GM06990 (cell line): ENCODE results near the gene CA4.

ENCODE experiments used
- DNase-seq: peaks from one replicate; pipeline ENCODE4 v3.0.0-alpha.2; 2011; ENCODE audit not compliant: insufficient read length; ENCODE audit errors: extremely low read depth
- H3K27me3 ChIP-seq: replicated peaks from 2 replicates; pipeline ENCODE4 v1.6.0; 2011; ENCODE audit warnings: low read length; ENCODE audit not compliant: control insufficient read depth, insufficient read depth
- H3K36me3 ChIP-seq: 2 replicates; pipeline ENCODE4 v1.5.1; 2011; ENCODE audit warnings: low read length; ENCODE audit not compliant: control insufficient read depth, insufficient read depth
- H3K4me3 ChIP-seq: replicated peaks from 2 replicates; pipeline ENCODE4 v1.5.1; 2011; ENCODE audit warnings: low read depth, mild to moderate bottlenecking, control low read depth, low read length
- TF ChIP-seq, protein P1 (sequence below): IDR thresholded peaks from 2 replicates; pipeline ENCODE4 v1.5.1; 2011; ENCODE audit warnings: low read length, control low read depth, mild to moderate bottlenecking, inconsistent platforms; ENCODE audit not compliant: insufficient read depth, poor library complexity, severe bottlenecking

CA4 gene

GRCh38 chr17:60148373-60148772 is 1.4 kb upstream of the CA4 start:
- TF ChIP-seq, protein P1, sequence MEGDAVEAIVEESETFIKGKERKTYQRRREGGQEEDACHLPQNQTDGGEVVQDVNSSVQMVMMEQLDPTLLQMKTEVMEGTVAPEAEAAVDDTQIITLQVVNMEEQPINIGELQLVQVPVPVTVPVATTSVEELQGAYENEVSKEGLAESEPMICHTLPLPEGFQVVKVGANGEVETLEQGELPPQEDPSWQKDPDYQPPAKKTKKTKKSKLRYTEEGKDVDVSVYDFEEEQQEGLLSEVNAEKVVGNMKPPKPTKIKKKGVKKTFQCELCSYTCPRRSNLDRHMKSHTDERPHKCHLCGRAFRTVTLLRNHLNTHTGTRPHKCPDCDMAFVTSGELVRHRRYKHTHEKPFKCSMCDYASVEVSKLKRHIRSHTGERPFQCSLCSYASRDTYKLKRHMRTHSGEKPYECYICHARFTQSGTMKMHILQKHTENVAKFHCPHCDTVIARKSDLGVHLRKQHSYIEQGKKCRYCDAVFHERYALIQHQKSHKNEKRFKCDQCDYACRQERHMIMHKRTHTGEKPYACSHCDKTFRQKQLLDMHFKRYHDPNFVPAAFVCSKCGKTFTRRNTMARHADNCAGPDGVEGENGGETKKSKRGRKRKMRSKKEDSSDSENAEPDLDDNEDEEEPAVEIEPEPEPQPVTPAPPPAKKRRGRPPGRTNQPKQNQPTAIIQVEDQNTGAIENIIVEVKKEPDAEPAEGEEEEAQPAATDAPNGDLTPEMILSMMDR = no peak
- no peaks in the 10 kb centered on the region for H3K36me3 ChIP-seq
- no peak for DNase-seq
- H3K4me3 ChIP-seq = no peak overlapping the region
- H3K27me3 ChIP-seq = no peaks in the 10 kb centered on the region; the same call in none of the 2 replicates

- no peak for DNase-seq
- H3K27me3 ChIP-seq = no peaks in the 10 kb centered on the region; the same call in none of the 2 replicates
- H3K36me3 ChIP-seq = no peaks in the 10 kb centered on the region
- no peak overlapping the region for H3K4me3 ChIP-seq
- TF ChIP-seq, protein P1 = no peak
These were observed 1.6 kb downstream of the CA4 start for GRCh38 chr17:60151355-60151754.

DNA sequence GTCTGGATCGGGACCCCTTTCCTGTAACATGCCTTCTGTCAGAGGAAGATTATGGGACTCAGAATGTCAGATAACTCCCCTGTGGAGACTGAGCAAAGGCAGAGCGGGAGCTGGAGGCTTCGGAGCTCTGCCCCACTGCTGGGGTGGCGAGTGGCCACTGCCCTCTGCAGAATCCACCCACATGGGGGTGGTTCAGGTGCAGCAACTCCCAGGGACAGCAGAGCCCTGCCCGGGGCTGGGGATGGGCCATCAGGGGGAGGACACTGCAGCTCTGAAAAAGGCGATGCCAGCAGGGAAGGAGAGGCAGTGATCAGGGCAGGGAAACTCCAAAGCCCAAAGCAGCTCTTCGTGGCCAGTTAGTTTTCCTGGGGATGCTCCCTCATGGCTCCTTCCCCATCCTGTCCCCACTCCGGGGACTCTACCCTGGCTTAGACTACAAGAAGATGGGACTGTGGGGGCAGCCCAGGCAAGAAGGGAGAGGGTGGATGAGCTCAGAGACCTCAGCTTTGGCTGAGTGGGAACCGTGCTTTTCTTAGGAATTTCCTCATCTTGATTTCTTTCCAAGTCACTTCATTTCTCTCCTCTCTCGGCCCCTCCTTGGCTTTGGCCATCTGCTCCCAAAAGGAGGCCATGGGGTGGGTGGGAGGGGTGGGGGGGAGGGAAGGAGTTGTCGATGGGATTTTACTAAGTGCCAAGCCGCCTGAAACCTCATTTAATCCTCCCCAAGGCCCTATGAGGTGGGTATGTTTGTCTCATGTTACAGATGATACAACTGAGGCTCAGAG is 4.0 kb downstream of the CA4 start:
- Histone ChIP-seq H3K4me3 (no peak overlapping the region), H3K27me3 (no peaks in the 10 kb centered on the region; the same call in none of the 2 replicates), H3K36me3 (no peaks in the 10 kb centered on the region)
- DNase-seq = no peak
- TF ChIP-seq, protein P1 = no peak

- TF ChIP-seq, protein P1 = no peak
- Histone ChIP-seq H3K27me3 (no peaks in the 10 kb centered on the region; the same call in none of the 2 replicates), H3K4me3 (no peak overlapping the region), H3K36me3 (no peaks in the 10 kb centered on the region)
- DNase-seq = no peak
These were observed 5.0 kb downstream of the CA4 start for GRCh38 chr17:60154616-60155426.

- Histone ChIP-seq H3K36me3 (no peaks in the 10 kb centered on the region), H3K4me3 (no peak overlapping the region), H3K27me3 (no peaks in the 10 kb centered on the region; the same call in none of the 2 replicates)
- no peak for DNase-seq
- TF ChIP-seq, protein P1 = no peak
These were observed 5.6 kb downstream of the CA4 start for GRCh38 chr17:60155427-60155814.
